Esophagus squamous epithelium (tissue), 5 donors: ENCODE measurements around the gene SERINC3. TPM values are rescaled to one million over a fixed set of nuclear protein-coding genes. Genes with fewer than 3 reads are reported as not detected.

ENCODE experiments used
- DNase-seq: peaks from one replicate; lab custom pipeline; 2025; lab: John Stamatoyannopoulos, UW
- H3K27ac ChIP-seq, 4 donors: fragments of 200-600 bp; sonication (generic); one replicate each; pipeline ENCODE4 v1.5.1; 2016 to 2019; ENCODE audit warnings: mild to moderate bottlenecking in 1 of 4
- H3K27me3 ChIP-seq, 4 donors: fragments of 200-600 bp; sonication (generic); 1 replicate in 3 of 4; 2 replicates in 1 of 4; pipeline versions ENCODE4 v1.5.1 to v1.6.0; 2017 to 2021; ENCODE audit warnings: antibody characterized with exemption in 1 of 4
- H3K36me3 ChIP-seq, 3 donors: fragments of 200-600 bp; sonication (generic); one replicate each; pipeline ENCODE4 v1.5.1; 2016 to 2019
- H3K4me1 ChIP-seq, 3 donors: fragments of 200-600 bp; sonication (generic); one replicate each; pipeline ENCODE4 v1.5.1; 2017 to 2019
- H3K4me3 ChIP-seq, 4 donors: fragments of 200-600 bp; sonication (generic); 1 replicate in 3 of 4; 2 replicates in 1 of 4; pipeline ENCODE4 v1.5.1; 2016 to 2019; ENCODE audit warnings: mild to moderate bottlenecking in 2 of 4, moderate library complexity in 1 of 4
- H3K9me3 ChIP-seq, 3 donors: fragments of 200-600 bp; sonication (generic); one replicate each; pipeline ENCODE4 v1.5.1; 2016 to 2019
- POLR2A ChIP-seq, 4 donors: fragments of 450-650 bp; IDR thresholded peaks; one replicate each; pipeline ENCODE4 v1.6.1; 2017; ENCODE audit warnings: antibody characterized with exemption in 4 of 4, mild to moderate bottlenecking in 4 of 4, moderate library complexity in 3 of 4
- WGBS, 2 donors: methylation state at CpG; one replicate each; pipeline ENCODE4 v1.1.5; 2018; 5-methylcytosine and 5-hydroxymethylcytosine counted together
- intact Hi-C: fragments of 100-400 bp; cut with DNase I; formaldehyde crosslinking; loops from one replicate; pipeline ENCODE4 v1.15.0; 2022
- total RNA-seq, 4 donors: library from RNA; depleted of rRNA; stranded (reverse); fragments of >200 nt; gene quantifications; one replicate each; pipeline ENCODE4 v1.1.0, GENCODE V29; 2016
- TF ChIP-seq, protein P1 (sequence below), 6 experiments: fragments of 450-650 bp in 4 of 6; fragments of 200-600 bp in 2 of 6; sonication (generic) in 2 of 6; IDR thresholded peaks; one replicate each; pipeline ENCODE4 v1.5.1; 2016 to 2019; ENCODE audit warnings: antibody characterized with exemption in 6 of 6, mild to moderate bottlenecking in 4 of 6, moderate library complexity in 4 of 6
- donor health status: DM: yes; HTN: yes; CAD: no.

The SERINC3 gene
- total RNA-seq, 4 donors from 2014 or later = 41.7 to 83.9 (median 59.4) TPM

DNA sequence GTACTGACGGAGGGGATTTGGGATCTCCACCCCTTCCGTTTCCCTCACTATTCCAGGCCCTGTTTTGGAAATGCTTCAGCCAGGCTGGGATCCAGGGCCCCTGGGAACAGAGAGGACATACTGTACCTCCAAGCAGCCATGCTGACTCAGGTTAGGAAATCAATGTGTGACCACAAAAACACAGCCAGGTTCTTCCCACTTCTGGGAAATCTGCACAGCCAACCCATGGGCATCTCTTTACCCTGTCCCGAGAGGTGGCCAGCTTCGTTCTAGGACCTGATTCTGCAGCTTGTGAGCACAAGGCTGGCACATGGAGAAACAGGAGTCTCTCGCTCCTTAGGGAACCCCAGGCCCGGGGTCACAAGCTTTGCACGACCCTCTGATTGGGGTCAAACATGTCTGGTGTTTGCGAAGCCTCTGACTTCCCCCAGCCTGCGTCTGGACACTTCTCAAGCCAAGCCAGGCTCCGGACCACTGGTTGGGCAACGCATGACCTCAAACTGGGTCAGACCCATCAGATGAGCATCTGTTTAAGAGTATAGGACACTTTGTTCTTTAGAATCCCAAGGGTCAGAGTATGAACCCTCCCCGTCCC lies 54.5 kb downstream of the SERINC3 start:
- no peak for DNase-seq
- Histone ChIP-seq H3K36me3 (no peaks in the 10 kb centered on the region), H3K4me1 (no peaks in the 10 kb centered on the region), H3K27me3 (no peaks in the 10 kb centered on the region), H3K9me3 (no peaks in the 10 kb centered on the region), H3K27ac (no peak overlapping the region), H3K4me3 (no peak overlapping the region)
- intact Hi-C loops = loop anchor here (10.0 kb wide), 2 partner anchors 73 to 253 kb away; partner anchors contain the start of gene OSER1
- TF ChIP-seq, protein P1, sequence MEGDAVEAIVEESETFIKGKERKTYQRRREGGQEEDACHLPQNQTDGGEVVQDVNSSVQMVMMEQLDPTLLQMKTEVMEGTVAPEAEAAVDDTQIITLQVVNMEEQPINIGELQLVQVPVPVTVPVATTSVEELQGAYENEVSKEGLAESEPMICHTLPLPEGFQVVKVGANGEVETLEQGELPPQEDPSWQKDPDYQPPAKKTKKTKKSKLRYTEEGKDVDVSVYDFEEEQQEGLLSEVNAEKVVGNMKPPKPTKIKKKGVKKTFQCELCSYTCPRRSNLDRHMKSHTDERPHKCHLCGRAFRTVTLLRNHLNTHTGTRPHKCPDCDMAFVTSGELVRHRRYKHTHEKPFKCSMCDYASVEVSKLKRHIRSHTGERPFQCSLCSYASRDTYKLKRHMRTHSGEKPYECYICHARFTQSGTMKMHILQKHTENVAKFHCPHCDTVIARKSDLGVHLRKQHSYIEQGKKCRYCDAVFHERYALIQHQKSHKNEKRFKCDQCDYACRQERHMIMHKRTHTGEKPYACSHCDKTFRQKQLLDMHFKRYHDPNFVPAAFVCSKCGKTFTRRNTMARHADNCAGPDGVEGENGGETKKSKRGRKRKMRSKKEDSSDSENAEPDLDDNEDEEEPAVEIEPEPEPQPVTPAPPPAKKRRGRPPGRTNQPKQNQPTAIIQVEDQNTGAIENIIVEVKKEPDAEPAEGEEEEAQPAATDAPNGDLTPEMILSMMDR (IDR thresholded peaks at IDR 0.05) = no peak
- TF ChIP-seq POLR2A (IDR thresholded peaks at IDR 0.05) = no peak
- 69 to 72% methylated on average over 6 to 7 of the region's 12 CpGs for WGBS, 2 donors

GRCh38 chr20:44465001-44465560 lies 56.8 kb downstream of the SERINC3 start:
- Histone ChIP-seq H3K27ac (no peak overlapping the region), H3K36me3 (no peaks in the 10 kb centered on the region), H3K4me3 (no peak overlapping the region), H3K27me3 (no peaks in the 10 kb centered on the region), H3K9me3 (no peaks in the 10 kb centered on the region), H3K4me1 (no peaks in the 10 kb centered on the region)
- 49 to 50% methylated on average over 3 of the region's 3 CpGs for WGBS, 2 donors
- intact Hi-C loops = loop anchor here (10.0 kb wide), 2 partner anchors 70 to 250 kb away; partner anchors contain the start of gene OSER1
- no peak for DNase-seq
- no peak for TF ChIP-seq POLR2A (IDR thresholded peaks at IDR 0.05)
- TF ChIP-seq, protein P1 (IDR thresholded peaks at IDR 0.05) = no peak

DNA sequence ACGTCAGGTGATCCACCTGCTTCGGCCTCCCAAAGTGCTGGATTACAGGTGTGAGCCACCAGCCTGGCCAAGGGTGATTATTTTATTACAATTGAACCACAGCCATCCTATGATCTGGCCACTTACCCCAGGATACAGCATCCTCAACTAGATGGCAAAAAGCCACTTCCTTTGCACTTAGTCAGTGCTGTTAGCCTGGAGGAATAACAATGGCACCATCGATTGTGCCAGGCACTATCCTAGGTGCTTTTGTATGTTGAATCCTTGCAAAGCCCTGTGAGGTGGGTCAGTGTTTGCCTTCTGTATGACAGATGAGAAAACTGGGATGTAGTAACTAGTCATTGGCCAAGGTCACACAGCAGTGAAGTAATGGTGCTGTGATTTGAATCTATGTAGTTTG lies 57.4 kb downstream of the SERINC3 start:
- H3K4me3 ChIP-seq = no peak overlapping the region
- no peak for DNase-seq
- WGBS, 2 donors = 59 to 80% methylated on average over 3 of the region's 3 CpGs
- no peaks in the 10 kb centered on the region for H3K4me1 ChIP-seq
- no peaks in the 10 kb centered on the region for H3K36me3 ChIP-seq
- TF ChIP-seq POLR2A (IDR thresholded peaks at IDR 0.05) = no peak
- TF ChIP-seq, protein P1 (IDR thresholded peaks at IDR 0.05) = no peak
- no peaks in the 10 kb centered on the region for H3K27me3 ChIP-seq
- H3K27ac ChIP-seq = no peak overlapping the region
- intact Hi-C loops = loop anchor here (10.0 kb wide), 2 partner anchors 70 to 250 kb away; partner anchors contain the start of gene OSER1
- no peaks in the 10 kb centered on the region for H3K9me3 ChIP-seq

GRCh38 chr20:44463466-44463865 lies 58.4 kb downstream of the SERINC3 start:
- Histone ChIP-seq H3K27ac (no peak overlapping the region), H3K4me3 (no peak overlapping the region), H3K9me3 (no peaks in the 10 kb centered on the region), H3K27me3 (no peaks in the 10 kb centered on the region), H3K36me3 (no peaks in the 10 kb centered on the region), H3K4me1 (no peaks in the 10 kb centered on the region)
- no peak for TF ChIP-seq POLR2A (IDR thresholded peaks at IDR 0.05)
- TF ChIP-seq, protein P1 (IDR thresholded peaks at IDR 0.05) = no peak
- intact Hi-C loops = loop anchor here (10.0 kb wide), 2 partner anchors 69 to 249 kb away; partner anchors contain the start of gene OSER1
- 55 to 74% methylated on average over 5 of the region's 5 CpGs for WGBS, 2 donors
- DNase-seq = no peak

DNA sequence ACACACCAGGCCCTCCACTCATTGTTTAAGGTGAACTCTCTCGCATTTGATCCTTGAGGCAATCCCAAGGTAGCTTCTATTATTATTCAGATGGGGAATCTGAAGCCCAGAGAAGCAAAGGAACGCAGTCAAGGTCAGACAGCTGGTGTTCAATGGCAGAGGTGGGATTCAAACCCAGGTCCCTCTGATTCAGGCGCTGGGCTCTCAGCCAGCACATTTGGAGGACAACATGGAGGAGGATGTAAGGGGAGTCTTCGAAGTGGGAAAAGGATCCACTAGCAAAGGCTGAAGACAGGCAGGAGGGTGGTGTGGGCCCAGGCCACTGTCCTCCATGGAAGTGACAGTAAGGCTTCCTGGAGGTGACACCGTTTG lies 60.1 kb downstream of the SERINC3 start:
- Histone ChIP-seq H3K9me3 (no peaks in the 10 kb centered on the region), H3K4me3 (no peak overlapping the region), H3K36me3 (no peaks in the 10 kb centered on the region), H3K4me1 (no peaks in the 10 kb centered on the region), H3K27ac (no peak overlapping the region), H3K27me3 (no peaks in the 10 kb centered on the region)
- intact Hi-C loops = loop anchor here (10.0 kb wide), 2 partner anchors 67 to 247 kb away; partner anchors contain the start of gene OSER1
- WGBS, 2 donors = 68 to 70% methylated on average over 5 of the region's 5 CpGs
- TF ChIP-seq, protein P1 (IDR thresholded peaks at IDR 0.05) = no peak
- TF ChIP-seq POLR2A (IDR thresholded peaks at IDR 0.05) = no peak
- DNase-seq = no peak
